Uterus (tissue), 2 donors: Measurements from ENCODE around the gene EWSR1.

Experiments used
- POLR2A ChIP-seq, 2 donors: fragments of 450-650 bp; IDR thresholded peaks; one replicate each; pipeline ENCODE4 v1.6.1; 2016; ENCODE audit warnings: antibody characterized with exemption in 2 of 2, mild to moderate bottlenecking in 1 of 2, moderate library complexity in 1 of 2
- TF ChIP-seq, protein P1 (sequence below), 4 experiments: fragments of 200-600 bp in 2 of 4; fragments of 450-650 bp in 2 of 4; sonication (generic) in 2 of 4; IDR thresholded peaks; one replicate each; pipeline ENCODE4 v1.5.1; 2016 to 2019; ENCODE audit warnings: antibody characterized with exemption in 4 of 4, mild to moderate bottlenecking in 2 of 4, moderate library complexity in 1 of 4

DNA sequence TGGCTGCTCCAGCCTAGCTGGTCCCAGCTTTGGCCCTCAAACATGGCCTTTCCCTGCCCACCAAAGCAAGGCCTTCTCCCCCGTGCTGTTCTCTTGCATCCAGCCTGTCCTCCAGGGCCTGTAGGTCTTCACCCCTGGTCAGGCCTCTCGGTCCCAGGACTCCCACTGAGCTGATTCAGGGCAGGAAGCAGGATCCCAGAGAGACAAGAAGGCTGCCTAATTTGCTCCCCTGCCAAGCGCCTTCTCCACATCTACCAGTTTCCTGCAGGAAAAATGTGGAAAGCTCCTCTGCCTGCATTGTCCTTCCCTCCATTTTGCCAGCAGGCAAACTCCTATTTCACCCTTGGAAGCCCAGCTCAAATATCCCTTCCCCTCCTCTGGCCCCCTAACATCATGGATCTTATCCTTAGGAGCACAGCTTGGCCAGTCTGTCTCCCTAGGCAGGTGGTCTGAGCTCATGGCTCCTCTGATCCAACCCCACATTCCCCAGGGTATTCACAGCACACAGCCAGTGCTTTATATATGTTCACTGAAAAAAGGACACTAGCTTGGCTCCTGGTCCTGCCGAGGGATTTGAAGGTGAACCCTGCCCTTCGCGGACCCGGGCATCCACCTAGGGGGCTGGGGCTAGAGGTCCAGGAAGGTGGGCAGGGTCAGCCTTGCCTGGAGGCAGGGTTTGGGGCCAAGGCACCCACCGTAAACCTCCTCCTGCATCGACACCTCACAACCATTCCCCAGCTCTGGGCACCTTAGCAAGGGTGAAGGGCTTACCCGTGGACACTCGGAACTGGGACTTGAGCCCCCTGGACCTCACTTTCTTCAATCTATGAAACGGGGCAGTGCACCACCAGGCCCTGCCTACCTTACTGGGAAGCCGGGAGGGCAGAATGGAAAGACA is 1.3 kb upstream of the EWSR1 start:
- TF ChIP-seq, protein P1, sequence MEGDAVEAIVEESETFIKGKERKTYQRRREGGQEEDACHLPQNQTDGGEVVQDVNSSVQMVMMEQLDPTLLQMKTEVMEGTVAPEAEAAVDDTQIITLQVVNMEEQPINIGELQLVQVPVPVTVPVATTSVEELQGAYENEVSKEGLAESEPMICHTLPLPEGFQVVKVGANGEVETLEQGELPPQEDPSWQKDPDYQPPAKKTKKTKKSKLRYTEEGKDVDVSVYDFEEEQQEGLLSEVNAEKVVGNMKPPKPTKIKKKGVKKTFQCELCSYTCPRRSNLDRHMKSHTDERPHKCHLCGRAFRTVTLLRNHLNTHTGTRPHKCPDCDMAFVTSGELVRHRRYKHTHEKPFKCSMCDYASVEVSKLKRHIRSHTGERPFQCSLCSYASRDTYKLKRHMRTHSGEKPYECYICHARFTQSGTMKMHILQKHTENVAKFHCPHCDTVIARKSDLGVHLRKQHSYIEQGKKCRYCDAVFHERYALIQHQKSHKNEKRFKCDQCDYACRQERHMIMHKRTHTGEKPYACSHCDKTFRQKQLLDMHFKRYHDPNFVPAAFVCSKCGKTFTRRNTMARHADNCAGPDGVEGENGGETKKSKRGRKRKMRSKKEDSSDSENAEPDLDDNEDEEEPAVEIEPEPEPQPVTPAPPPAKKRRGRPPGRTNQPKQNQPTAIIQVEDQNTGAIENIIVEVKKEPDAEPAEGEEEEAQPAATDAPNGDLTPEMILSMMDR (IDR thresholded peaks at IDR 0.05): no peak
- TF ChIP-seq POLR2A (IDR thresholded peaks at IDR 0.05): no peak
